Measurements from ENCODE around the gene PSMB2. TPM values are rescaled to one million over a fixed set of nuclear protein-coding genes. Genes with fewer than 3 reads are reported as not detected.

Gene PSMB2
- polyA plus RNA-seq, 2 of the 4 experiments (the other 2 are of a cell fraction), result 84.6 to 88.3 TPM

GRCh38 chr1:35567947-35568558 is 73.3 kb downstream of the PSMB2 start:
- no peak for TF ChIP-seq POLR2A (IDR thresholded peaks at IDR 0.05; ENCODE audit: low read length)
- TF ChIP-seq TP53 (CRISPR knock-in tag; IDR thresholded peaks at IDR 0.05), result no peak
- no peak for TF ChIP-seq JUN (IDR thresholded peaks at IDR 0.05)
- no peak for TF ChIP-seq JUNB (IDR thresholded peaks at IDR 0.05)
- TF ChIP-seq HOXB13 (CRISPR knock-in tag; IDR thresholded peaks at IDR 0.05; ENCODE audit: low read depth), result no peak
- no peak for TF ChIP-seq MAX (IDR thresholded peaks at IDR 0.05)
- no peak for TF ChIP-seq KDM5A (IDR thresholded peaks at IDR 0.05)
- TF ChIP-seq RCOR1 (IDR thresholded peaks at IDR 0.05; ENCODE audit: low read depth, low read length), result no peak
- TF ChIP-seq NR3C1 (IDR thresholded peaks at IDR 0.05), result no peak
- no peak for TF ChIP-seq ELK1 (IDR thresholded peaks at IDR 0.05; ENCODE audit: low read depth, low read length)
- no peak for TF ChIP-seq NFE2L2 (conservative IDR thresholded peaks at IDR 0.05; ENCODE audit: low read length)
- no peak for TF ChIP-seq HDAC2 (IDR thresholded peaks at IDR 0.05)
- no peak for TF ChIP-seq KDM1A (IDR thresholded peaks at IDR 0.05; ENCODE audit: low read depth)
- TF ChIP-seq SREBF2 (IDR thresholded peaks at IDR 0.05), result no peak
- no peak for TF ChIP-seq HES2 (IDR thresholded peaks at IDR 0.05)
- TF ChIP-seq PBX3 (IDR thresholded peaks at IDR 0.05), result no peak
- H3K4me1 ChIP-seq, result no peaks in the 10 kb centered on the region; the same call in 2 of the 3 replicates
- no peak overlapping the region for H3K4me2 ChIP-seq
- no peak for DNase-seq (ENCODE audit: low read depth in 1 of 2, low spot score in 1 of 2)
- H3K27ac ChIP-seq, result no peak overlapping the region
- no peak for FAIRE-seq
- WGBS (ENCODE audit: missing lambda C conversion rate), result 64% methylated on average over 9 of the region's 9 CpGs
- ATAC-seq, result no peak
- H3K9me3 ChIP-seq, result no peaks in the 10 kb centered on the region
- POLR2A ChIA-PET, result interaction anchor here (0.6 to 1.6 kb wide), 3 partner anchors 10 to 147 kb away, joined by 3 to 5 read pairs (median 3); partner anchors contain the start of gene NCDN
- CTCF ChIA-PET, result interaction anchor here (0.7 to 5.9 kb wide), 29 partner anchors 8 to 236 kb away, joined by 3 to 67 read pairs (median 6); partner anchors contain the start of genes CLSPN, KIAA0319L and NCDN
- H3K4me3 ChIP-seq, result no peak overlapping the region

DNA sequence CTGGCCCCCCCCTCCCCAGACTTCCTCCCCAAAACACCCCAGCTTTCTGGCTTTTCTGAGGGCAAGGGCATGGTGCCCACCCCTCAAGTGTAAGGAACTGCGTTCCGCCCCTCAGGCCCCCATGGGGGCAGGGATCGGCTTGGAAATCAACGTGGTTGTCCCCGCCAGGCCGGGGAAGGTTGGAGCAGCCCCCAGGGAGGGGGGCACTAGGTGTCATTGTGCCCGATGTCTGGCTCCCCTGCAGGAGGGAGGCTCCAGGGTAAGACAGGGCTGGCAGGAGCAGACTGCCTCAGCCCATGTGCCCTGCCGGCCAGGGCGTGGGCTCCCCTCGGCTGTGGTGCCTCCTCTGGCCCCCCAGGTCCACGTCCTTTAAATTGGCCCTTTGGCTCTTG is 75.6 kb downstream of the PSMB2 start:
- CTCF ChIA-PET, result interaction anchor here (0.6 to 5.9 kb wide), 14 partner anchors 8 to 199 kb away, joined by 3 to 62 read pairs (median 5); partner anchors contain the start of gene TFAP2E
- FAIRE-seq (no peak), ATAC-seq (no peak), DNase-seq (ENCODE audit: low read depth in 1 of 2, low spot score in 1 of 2) (no peak)
- Histone ChIP-seq H3K4me3 (no peak overlapping the region), H3K4me1 (no peaks in the 10 kb centered on the region; the same call in 2 of the 3 replicates), H3K4me2 (no peak overlapping the region), H3K9me3 (no peaks in the 10 kb centered on the region), H3K27ac (no peak overlapping the region)
- WGBS (ENCODE audit: missing lambda C conversion rate), result 80% methylated on average over 1 of the region's 11 CpGs
- TF ChIP-seq CBX8 (IDR thresholded peaks at IDR 0.05) (no peak), E2F6 (IDR thresholded peaks at IDR 0.05; ENCODE audit: borderline replicate concordance, low read depth) (no peak), HOXB5 (CRISPR knock-in tag; IDR thresholded peaks at IDR 0.05) (no peak), CBX2 (IDR thresholded peaks at IDR 0.05; ENCODE audit: borderline replicate concordance, low read depth) (no peak), HOXB13 (CRISPR knock-in tag; IDR thresholded peaks at IDR 0.05; ENCODE audit: low read depth) (no peak), ESRRA (IDR thresholded peaks at IDR 0.05; ENCODE audit: borderline replicate concordance, low read length) (no peak), RFX5 (IDR thresholded peaks at IDR 0.05) (no peak), RCOR1 (IDR thresholded peaks at IDR 0.05; ENCODE audit: low read depth, low read length) (no peak), ELK1 (IDR thresholded peaks at IDR 0.05; ENCODE audit: low read depth, low read length) (no peak), KDM1A (IDR thresholded peaks at IDR 0.05; ENCODE audit: low read depth) (no peak), CHD4 (IDR thresholded peaks at IDR 0.05; ENCODE audit: borderline replicate concordance) (no peak), FOSB (CRISPR knock-in tag; IDR thresholded peaks at IDR 0.05) (no peak), CEBPB (IDR thresholded peaks at IDR 0.05) (no peak), TP53 (CRISPR knock-in tag; IDR thresholded peaks at IDR 0.05) (no peak), NPAS2 (CRISPR knock-in tag; IDR thresholded peaks at IDR 0.05; ENCODE audit: borderline replicate concordance) (no peak), HES2 (IDR thresholded peaks at IDR 0.05) (no peak)
- TF ChIP-seq, protein P1, sequence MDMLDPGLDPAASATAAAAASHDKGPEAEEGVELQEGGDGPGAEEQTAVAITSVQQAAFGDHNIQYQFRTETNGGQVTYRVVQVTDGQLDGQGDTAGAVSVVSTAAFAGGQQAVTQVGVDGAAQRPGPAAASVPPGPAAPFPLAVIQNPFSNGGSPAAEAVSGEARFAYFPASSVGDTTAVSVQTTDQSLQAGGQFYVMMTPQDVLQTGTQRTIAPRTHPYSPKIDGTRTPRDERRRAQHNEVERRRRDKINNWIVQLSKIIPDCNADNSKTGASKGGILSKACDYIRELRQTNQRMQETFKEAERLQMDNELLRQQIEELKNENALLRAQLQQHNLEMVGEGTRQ (IDR thresholded peaks at IDR 0.05), result no peak
- POLR2A ChIA-PET, result interaction anchor here (1.5 kb wide), 1 partner anchor 204 kb away, joined by 6 read pairs; the partner anchor contains the start of gene CLSPN
